OCI-LY7 (cell line): ENCODE measurements around the gene EEF1AKMT2. TPM values are rescaled to one million over a fixed set of nuclear protein-coding genes. Genes with fewer than 3 reads are reported as not detected.

Source experiments
- BruUV-seq: library from RNA; stranded (reverse); fragments of 400-500 nt; replicated peaks from 2 replicates; lab custom pipeline; 2021; lab: Mats Ljungman, UMichigan
- CTCF ChIA-PET: fragments of 300-600 bp; sonication (Branson Sonifier 250); formaldehyde crosslinking; loops from one replicate; lab custom pipeline; 2022; ENCODE audit warnings: antibody characterized with exemption; ENCODE audit not compliant: unreplicated experiment; lab: Charles Lee
- POLR2A ChIA-PET: fragments of 300-600 bp; sonication (Branson Sonifier 250); formaldehyde crosslinking; loops from one replicate; lab custom pipeline; 2022; ENCODE audit warnings: antibody characterized with exemption; lab: Charles Lee
- DNase-seq: peaks from one replicate; pipeline ENCODE4 v3.0.0-alpha.2; 2015; ENCODE audit warnings: low spot score
- H2AFZ ChIP-seq: fragments of 200-600 bp; sonication (generic), shearing (Covaris generic); 2 replicates; pipeline ENCODE4 v1.6.1; 2014; ENCODE audit warnings: mild to moderate bottlenecking, antibody characterized with exemption, low read length, moderate library complexity
- H3K27ac ChIP-seq: fragments of 200-600 bp; sonication (generic); 2 replicates; pipeline ENCODE4 v1.5.1; 2014; ENCODE audit warnings: mixed run types, low read depth, mild to moderate bottlenecking, moderate library complexity, low read length, inconsistent platforms; ENCODE audit not compliant: poor library complexity, severe bottlenecking
- H3K36me3 ChIP-seq: fragments of 200-600 bp; sonication (generic); 2 replicates; pipeline ENCODE4 v1.6.1; 2014; ENCODE audit warnings: mild to moderate bottlenecking, antibody characterized with exemption, low read length, moderate library complexity, mixed read lengths; ENCODE audit not compliant: insufficient read depth
- H3K4me1 ChIP-seq: fragments of 200-600 bp; sonication (generic); 2 replicates; pipeline ENCODE4 v1.5.1; 2014; ENCODE audit warnings: mild to moderate bottlenecking, low read length; ENCODE audit not compliant: insufficient read depth, poor library complexity, severe bottlenecking
- H3K4me2 ChIP-seq: fragments of 200-600 bp; sonication (generic); 2 replicates; pipeline ENCODE4 v1.6.1; 2014; ENCODE audit warnings: mild to moderate bottlenecking, low read length
- H3K4me3 ChIP-seq: fragments of 200-600 bp; sonication (generic); 2 replicates; pipeline ENCODE4 v1.5.1; 2014; ENCODE audit warnings: mild to moderate bottlenecking, low read depth, low read length; ENCODE audit not compliant: poor library complexity, severe bottlenecking
- H3K79me2 ChIP-seq: fragments of 200-600 bp; sonication (generic); 2 replicates; pipeline ENCODE4 v1.6.1; 2016; ENCODE audit warnings: low read depth, mild to moderate bottlenecking, low read length, moderate library complexity, mixed read lengths; ENCODE audit not compliant: insufficient read depth
- H3K9me2 ChIP-seq: fragments of 200-600 bp; sonication (generic); 2 replicates; pipeline ENCODE4 v1.6.1; 2016; ENCODE audit warnings: mild to moderate bottlenecking, low read length, mixed read lengths; ENCODE audit not compliant: insufficient read depth
- H3K9me3 ChIP-seq: fragments of 200-600 bp; sonication (generic); 2 replicates; pipeline ENCODE4 v1.6.1; 2014; ENCODE audit warnings: mild to moderate bottlenecking, mixed run types, low read length, mixed read lengths
- H4K20me1 ChIP-seq: fragments of 200-600 bp; sonication (generic); 2 replicates; pipeline ENCODE4 v1.6.1; 2014; ENCODE audit warnings: mild to moderate bottlenecking, antibody characterized with exemption, low read length, moderate library complexity, mixed read lengths; ENCODE audit not compliant: insufficient read depth
- CTCF ChIP-seq: fragments of 200-600 bp; sonication (generic); conservative IDR thresholded peaks from 2 replicates; pipeline ENCODE4 v1.5.1; 2014; ENCODE audit warnings: mild to moderate bottlenecking, antibody characterized with exemption, low read length, moderate library complexity, mixed read lengths
- EZH2phosphoT487 ChIP-seq: fragments of 200-600 bp; sonication (generic); IDR thresholded peaks from 2 replicates; pipeline ENCODE4 v1.6.1; 2018; ENCODE audit warnings: low read depth, borderline replicate concordance, mild to moderate bottlenecking, mixed run types, antibody characterized with exemption, low read length, moderate library complexity, mixed read lengths
- intact Hi-C: fragments of 100-400 bp; cut with micrococcal nuclease; formaldehyde crosslinking; loops from one replicate; pipeline ENCODE4 v1.10.0; 2022; ENCODE audit not compliant: unreplicated experiment
- total RNA-seq, 2 experiments: library from RNA; depleted of rRNA in 1 of 2; stranded (reverse); fragments of >200 nt in 1 of 2; shearing (Covaris generic) in 1 of 2; gene quantifications; 2 replicates each; pipeline ENCODE4 v1.2.3, GENCODE V29; 2014 to 2022

EEF1AKMT2 gene
- total RNA-seq, 2 experiments from 2014 or later: 32.4 to 37.7 TPM

GRCh38 chr10:124744102-124745050 lies 47.3 kb downstream of the EEF1AKMT2 start, which contains the start of gene FAM53B:
Gene FAM53B, minus strand, starts transcription at chr10:124744378. Its CDS starts 37,665 bp downstream, at chr10:124706713.
- peak; percentile 89 for DNase-seq
- BruUV-seq: no TSS peak
- CTCF ChIA-PET: interaction anchor here (1.1 to 5.1 kb wide), 2 partner anchors 196 to 209 kb away, joined by 5 to 22 read pairs; no protein-coding TSS in a partner anchor
- Histone ChIP-seq H3K4me1 (peaks cover 44% of the 10 kb centered on the region), H3K36me3 (peaks cover 15% of the 10 kb centered on the region; the same call in 1 of the 2 replicates), H3K4me2 (peak within 1 kb of the TSS; percentile 90), H3K79me2 (peaks cover 48% of the 10 kb centered on the region), H3K9me3 (no peaks in the 10 kb centered on the region), H4K20me1 (no peaks in the 10 kb centered on the region; the same call in 1 of the 2 replicates), H3K27ac (peak within 1 kb of the TSS; percentile 92), H3K9me2 (no peaks in the 10 kb centered on the region), H2AFZ (peak within 1 kb of the TSS; percentile 51; the same call in 1 of the 2 replicates), H3K4me3 (peak within 1 kb of the TSS; percentile 95)
- POLR2A ChIA-PET: interaction anchor here (0.6 to 2.8 kb wide), 6 partner anchors 11 to 228 kb away, joined by 3 to 20 read pairs (median 5); no protein-coding TSS in a partner anchor
- intact Hi-C loops: loop anchor here (1.0 to 5.0 kb wide), 4 partner anchors 97 to 282 kb away; partner anchors contain the start of gene LHPP
- no peak for TF ChIP-seq EZH2phosphoT487
- TF ChIP-seq CTCF: no peak

- H3K9me3 ChIP-seq: no peaks in the 10 kb centered on the region
- no peak for TF ChIP-seq CTCF
- no peak for TF ChIP-seq EZH2phosphoT487
- ChIA-PET POLR2A (interaction anchor here (0.6 to 4.1 kb wide), 7 partner anchors 18 to 591 kb away, joined by 3 to 32 read pairs (median 3); no protein-coding TSS in a partner anchor), CTCF (interaction anchor here (0.6 to 2.7 kb wide), 8 partner anchors 14 to 213 kb away, joined by 3 to 17 read pairs (median 6); no protein-coding TSS in a partner anchor)
- peak overlapping the region; percentile 90 for H3K4me2 ChIP-seq
- peak overlapping the region; percentile 92 for H3K27ac ChIP-seq
- H4K20me1 ChIP-seq: no peaks in the 10 kb centered on the region; the same call in 1 of the 2 replicates
- H2AFZ ChIP-seq: peak overlapping the region; percentile 28; the same call in 1 of the 2 replicates
- peak overlapping the region; percentile 95 for H3K4me3 ChIP-seq
- H3K4me1 ChIP-seq: peaks cover 53% of the 10 kb centered on the region
- peaks cover 58% of the 10 kb centered on the region for H3K79me2 ChIP-seq
- BruUV-seq: no TSS peak
- H3K9me2 ChIP-seq: no peaks in the 10 kb centered on the region
- peaks cover 15% of the 10 kb centered on the region; the same call in 1 of the 2 replicates for H3K36me3 ChIP-seq
- intact Hi-C loops: loop anchor here (1.0 to 5.0 kb wide), 5 partner anchors 47 to 281 kb away; partner anchors contain the start of genes EEF1AKMT2 and LHPP
- peak; percentile 57 for DNase-seq
Measured at GRCh38 chr10:124743191-124744101, 48.2 kb downstream of the EEF1AKMT2 start.
